WTC11 (cell line): ENCODE data around the gene SMG1.

Source experiments
- CTCF ChIP-seq: fragments of 200-600 bp; IDR thresholded peaks from 2 replicates; pipeline ENCODE4 v1.8.0; 2022; ENCODE audit warnings: antibody characterized with exemption
- GABPB1 ChIP-seq: sonication (generic); formaldehyde crosslinking; IDR thresholded peaks from 2 replicates; pipeline ENCODE4 v1.8.1; 2023; ENCODE audit warnings: mild to moderate bottlenecking, missing genetic modification reagents
- TEAD1 ChIP-seq: sonication (generic); formaldehyde crosslinking; IDR thresholded peaks from 2 replicates; pipeline ENCODE4 v1.8.0; 2022; ENCODE audit warnings: mild to moderate bottlenecking, missing genetic modification reagents
- TEAD4 ChIP-seq: sonication (generic); formaldehyde crosslinking; IDR thresholded peaks from 2 replicates; pipeline ENCODE4 v1.8.0; 2022; ENCODE audit warnings: mild to moderate bottlenecking, missing genetic modification reagents
- TF ChIP-seq, protein P1 (sequence below): sonication (generic); formaldehyde crosslinking; IDR thresholded peaks from 2 replicates; pipeline ENCODE4 v1.8.1; 2023; ENCODE audit warnings: mild to moderate bottlenecking, missing genetic modification reagents

DNA sequence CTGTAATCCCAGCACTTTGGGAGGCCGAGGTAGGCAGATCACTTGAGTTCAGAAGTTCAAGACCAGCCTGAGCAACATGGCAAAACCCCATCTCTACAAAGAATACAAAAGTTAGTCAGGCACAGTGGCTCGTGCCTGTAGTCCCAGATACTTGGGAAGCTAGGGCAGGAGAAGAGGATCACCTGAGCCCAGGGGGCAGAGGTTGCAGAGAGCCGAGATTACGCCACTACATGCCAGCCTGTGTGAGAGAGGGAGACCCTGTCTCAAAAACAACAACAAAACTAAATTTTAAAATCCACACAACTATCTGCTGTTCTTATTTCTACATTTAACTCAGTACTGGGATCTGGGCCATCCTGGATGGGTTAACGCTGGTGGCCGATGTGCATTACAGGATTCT is 83.6 kb downstream of the SMG1 start:
- TF ChIP-seq GABPB1: no peak
- TF ChIP-seq CTCF: no peak
- no peak for TF ChIP-seq TEAD1
- TF ChIP-seq TEAD4 (CRISPR knock-in tag): no peak
- TF ChIP-seq, protein P1, sequence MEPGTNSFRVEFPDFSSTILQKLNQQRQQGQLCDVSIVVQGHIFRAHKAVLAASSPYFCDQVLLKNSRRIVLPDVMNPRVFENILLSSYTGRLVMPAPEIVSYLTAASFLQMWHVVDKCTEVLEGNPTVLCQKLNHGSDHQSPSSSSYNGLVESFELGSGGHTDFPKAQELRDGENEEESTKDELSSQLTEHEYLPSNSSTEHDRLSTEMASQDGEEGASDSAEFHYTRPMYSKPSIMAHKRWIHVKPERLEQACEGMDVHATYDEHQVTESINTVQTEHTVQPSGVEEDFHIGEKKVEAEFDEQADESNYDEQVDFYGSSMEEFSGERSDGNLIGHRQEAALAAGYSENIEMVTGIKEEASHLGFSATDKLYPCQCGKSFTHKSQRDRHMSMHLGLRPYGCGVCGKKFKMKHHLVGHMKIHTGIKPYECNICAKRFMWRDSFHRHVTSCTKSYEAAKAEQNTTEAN (CRISPR knock-in tag): no peak
